Measurements from ENCODE around the gene CPLANE1. TPM values are rescaled to one million over a fixed set of nuclear protein-coding genes. Genes with fewer than 3 reads are reported as not detected.
"Not testable (repeated sequence)": the region's sequence is repeated elsewhere in the genome, so short reads cannot be mapped to it uniquely, and the experiment has no call there.

CPLANE1 gene
- total RNA-seq, 2 donors from 2014 or later = 10.2 to 10.9 TPM

- intact Hi-C loops (cut with DNase I, micrococcal nuclease); ATAC-seq; DNase-seq: not testable (repeated sequence)
These were observed 163.2 kb downstream of the CPLANE1 start for GRCh38 chr5:37086026-37086425.

DNA sequence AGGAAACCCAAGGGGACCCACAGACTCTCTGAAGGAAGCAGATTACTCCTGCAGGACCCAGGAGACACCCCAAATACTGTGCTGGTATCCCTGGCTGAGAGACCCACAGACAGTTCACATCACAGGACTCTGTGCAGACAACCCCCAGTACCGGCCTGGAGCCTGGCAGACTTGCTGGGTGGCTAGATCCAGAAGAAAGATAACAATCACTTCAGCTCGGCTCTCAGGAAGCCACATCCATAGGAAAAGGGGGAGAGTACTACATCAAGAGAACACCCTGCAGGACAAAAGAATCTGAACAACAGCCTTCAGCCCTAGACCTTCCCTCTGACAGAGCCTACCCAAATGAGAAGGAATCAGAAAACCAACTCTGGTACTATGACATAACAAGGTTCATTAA is 166.2 kb downstream of the CPLANE1 start:
- intact Hi-C loops (cut with DNase I, micrococcal nuclease); DNase-seq; ATAC-seq: not testable (repeated sequence)

DNA sequence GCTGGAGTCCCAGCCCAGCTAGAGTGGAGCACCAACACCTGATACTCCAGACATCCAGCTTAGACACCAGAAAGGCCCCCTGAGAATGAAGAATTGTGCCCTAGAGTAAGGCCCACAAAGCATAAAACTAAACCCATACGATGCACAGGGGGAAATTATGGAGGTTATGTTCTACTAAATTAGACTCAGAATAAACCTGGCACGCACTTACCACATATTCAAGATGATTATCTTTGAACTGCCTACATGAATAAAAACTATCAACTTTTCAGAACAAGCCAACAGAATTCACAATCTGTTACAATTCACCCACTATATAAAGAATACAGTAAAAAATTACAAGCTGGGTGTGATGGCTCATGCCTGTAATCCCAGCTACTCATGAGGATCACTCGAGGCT is 168.5 kb downstream of the CPLANE1 start:
- DNase-seq = no peak
- no peak for ATAC-seq
- intact Hi-C loops (cut with DNase I, micrococcal nuclease) = no loop called here

- no peak for DNase-seq
These were observed 172.0 kb downstream of the CPLANE1 start for GRCh38 chr5:37077146-37077545.

DNA sequence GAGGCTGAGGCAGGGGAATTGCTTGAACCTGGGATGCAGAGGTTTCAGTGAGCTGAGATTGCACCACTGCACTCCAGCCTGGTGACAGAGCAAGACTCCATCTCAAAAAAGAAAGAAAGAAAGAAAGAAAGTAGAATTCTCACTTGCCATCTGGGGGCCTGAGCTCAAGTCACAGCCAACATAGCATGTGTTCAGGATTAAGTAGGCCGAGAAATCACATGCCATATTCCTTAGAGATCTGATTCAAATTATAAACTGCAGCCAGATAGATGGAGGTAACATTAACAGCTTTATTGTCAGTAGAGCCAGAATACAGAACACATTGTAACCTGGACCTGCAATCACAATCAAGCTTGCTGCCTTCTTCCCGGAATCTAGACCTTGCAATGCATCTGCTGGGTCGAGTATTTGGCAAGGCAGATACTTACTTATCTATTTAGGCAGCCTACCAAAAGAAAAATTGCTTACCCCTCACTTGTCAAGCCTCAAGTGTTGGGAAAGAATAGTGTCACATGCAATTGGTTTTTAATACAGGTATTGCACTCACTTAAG is 173.7 kb downstream of the CPLANE1 start:
- DNase-seq (no peak), ATAC-seq (no peak)
- intact Hi-C loops (cut with DNase I, micrococcal nuclease) = no loop called here

More at GRCh38 chr5:37077146-37077545, 172.0 kb downstream of the CPLANE1 start:
- intact Hi-C loops (cut with DNase I, micrococcal nuclease) = no loop called here
- ATAC-seq = no peak

DNA sequence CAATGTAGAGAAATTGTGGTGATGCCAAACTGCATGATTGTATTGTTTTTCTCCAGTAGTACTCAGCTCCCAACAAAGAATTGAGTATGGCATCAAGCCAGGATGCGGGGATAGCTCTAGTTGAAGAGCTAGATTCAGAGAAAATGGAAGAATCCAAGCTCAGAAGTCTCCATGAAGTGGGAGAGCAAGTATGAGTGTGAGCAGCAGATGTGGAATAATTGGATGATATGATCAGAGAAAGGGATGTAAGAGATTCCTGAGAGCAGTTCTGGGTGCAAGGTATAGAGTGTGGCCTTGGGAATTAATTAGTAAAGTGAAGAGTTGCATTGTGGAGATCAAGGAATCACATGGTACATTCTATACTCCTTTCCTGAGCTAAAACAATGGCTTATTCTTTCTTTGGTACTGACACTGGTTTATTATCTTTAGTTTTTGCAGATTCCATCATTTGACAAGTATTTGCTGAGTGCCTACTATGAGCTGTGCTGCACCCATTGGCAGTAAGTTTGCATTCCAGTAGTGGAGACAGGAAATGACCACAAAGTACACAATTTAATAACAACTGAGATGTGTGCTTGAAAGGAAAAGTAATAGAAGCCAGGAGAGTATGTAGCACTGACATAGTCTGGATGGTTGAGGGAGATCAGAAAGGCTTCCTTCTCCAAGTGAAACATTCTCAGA is 177.1 kb downstream of the CPLANE1 start:
- ATAC-seq = peak; percentile 29
- DNase-seq = no peak
- intact Hi-C loops (cut with DNase I, micrococcal nuclease) = no loop called here

DNA sequence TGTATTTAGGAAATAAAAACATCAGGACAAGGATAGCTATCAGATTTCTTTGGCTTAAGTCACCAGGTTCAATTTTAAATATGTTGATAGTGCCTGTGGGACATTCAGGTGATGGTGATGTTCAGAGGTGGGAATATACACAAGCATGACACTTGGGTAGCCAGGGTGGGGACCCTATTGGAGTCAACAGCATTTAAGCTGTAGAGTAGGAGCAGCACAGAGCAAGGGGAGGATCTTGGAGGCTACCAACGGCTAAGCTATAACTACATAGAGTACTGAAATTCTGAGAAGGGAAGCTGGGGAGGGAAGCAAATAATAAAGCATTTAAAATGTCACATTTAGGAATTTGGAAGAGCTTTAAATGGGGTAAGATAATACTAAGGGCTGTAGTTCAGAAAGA is 177.7 kb downstream of the CPLANE1 start:
- intact Hi-C loops (cut with DNase I, micrococcal nuclease) = no loop called here
- no peak for DNase-seq
- peak; percentile 21 for ATAC-seq

- intact Hi-C loops (cut with DNase I, micrococcal nuclease) = no loop called here
- ATAC-seq (no peak), DNase-seq (no peak)
These were observed 184.7 kb downstream of the CPLANE1 start for GRCh38 chr5:37064442-37064841.

DNA sequence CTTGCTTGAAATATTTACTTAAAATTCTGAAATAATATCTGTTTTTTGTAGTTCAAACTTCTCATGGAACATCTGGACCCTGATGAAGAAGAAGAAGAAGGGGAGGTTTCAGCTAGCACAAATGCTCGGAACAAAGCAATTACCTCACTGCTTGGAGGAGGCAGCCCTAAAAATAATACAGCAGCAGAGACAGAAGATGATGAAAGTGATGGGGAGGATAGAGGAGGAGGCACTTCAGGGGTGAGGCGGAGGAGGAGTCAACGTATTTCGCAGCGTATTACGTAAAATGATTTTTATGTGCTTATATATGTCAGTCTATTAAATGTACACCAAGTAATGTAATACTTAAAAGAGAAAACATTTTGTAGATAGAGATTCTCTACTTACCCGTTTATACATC is 185.4 kb downstream of the CPLANE1 start:
- ATAC-seq (no peak), DNase-seq (no peak)
- intact Hi-C loops (cut with DNase I, micrococcal nuclease) = no loop called here

GRCh38 chr5:37060030-37060429 is 189.1 kb downstream of the CPLANE1 start:
- intact Hi-C loops (cut with DNase I, micrococcal nuclease) = no loop called here
- DNase-seq = no peak
- ATAC-seq = no peak

- DNase-seq (no peak), ATAC-seq (no peak)
- intact Hi-C loops (cut with DNase I, micrococcal nuclease) = no loop called here
These were observed 192.4 kb downstream of the CPLANE1 start for GRCh38 chr5:37056762-37057161.

Other genes with a start within 250 kb of the CPLANE1 start
- gene NUP155, start 121.7 kb upstream of the CPLANE1 start, total RNA-seq = 10 to 100 TPM; 14.1 to 15.7 TPM
- 10 to 100 TPM; 20.3 to 28.6 TPM for gene WDR70, start 129.9 kb upstream of the CPLANE1 start, total RNA-seq

Measured in left colon (tissue), 2 donors.